Neural cell (in vitro differentiated cells): ENCODE results near the gene REV3L. TPM values are rescaled to one million over a fixed set of nuclear protein-coding genes. Genes with fewer than 3 reads are reported as not detected.
A peak's percentile ranks its signal among the peaks of the same experiment; 100 is the strongest.

ENCODE experiments used
- H2AFZ ChIP-seq: fragments of 200-600, 300-800 bp; sonication (generic), shearing (Covaris generic); 2 replicates; pipeline ENCODE4 v1.6.0; 2014; ENCODE audit warnings: low read depth, mild to moderate bottlenecking, antibody characterized with exemption, low read length, moderate library complexity
- H3F3A ChIP-seq: fragments of 200-600 bp; shearing (Covaris generic); 2 replicates; pipeline ENCODE4 v1.6.1; 2016; ENCODE audit warnings: mild to moderate bottlenecking, moderate library complexity, mixed read lengths, antibody characterized with exemption, low read length; ENCODE audit not compliant: insufficient read depth, poor library complexity, severe bottlenecking
- H3K27ac ChIP-seq: fragments of 200-600, 300-800 bp; sonication (generic), shearing (Covaris generic); 2 replicates; pipeline ENCODE4 v1.5.1; 2014; ENCODE audit warnings: mild to moderate bottlenecking, low read length, moderate library complexity
- H3K27me3 ChIP-seq: fragments of 300-800, 200-600 bp; sonication (generic), shearing (Covaris generic); 2 replicates; pipeline ENCODE4 v1.6.0; 2014; ENCODE audit warnings: mild to moderate bottlenecking, low read depth, low read length, moderate library complexity; ENCODE audit not compliant: insufficient read depth
- H3K36me3 ChIP-seq: fragments of 300-800, 200-600 bp; sonication (generic), shearing (Covaris generic); 2 replicates; pipeline ENCODE4 v1.5.1; 2014; ENCODE audit warnings: mild to moderate bottlenecking, antibody characterized with exemption, low read length, moderate library complexity; ENCODE audit not compliant: insufficient read depth
- H3K4me2 ChIP-seq: fragments of 300-800, 200-600 bp; sonication (generic), shearing (Covaris generic); 2 replicates; pipeline ENCODE4 v1.6.0; 2014; ENCODE audit warnings: mild to moderate bottlenecking, low read length
- H3K4me3 ChIP-seq: fragments of 300-800, 200-600 bp; sonication (generic), shearing (Covaris generic); 2 replicates; pipeline ENCODE4 v1.5.1; 2014; ENCODE audit warnings: mild to moderate bottlenecking, low read length, moderate library complexity
- H3K79me2 ChIP-seq: fragments of 200-600 bp; shearing (Covaris generic); replicated peaks from 2 replicates; pipeline ENCODE4 v1.6.0; 2014; ENCODE audit warnings: mild to moderate bottlenecking, low read length, moderate library complexity; ENCODE audit not compliant: insufficient read depth
- H3K9ac ChIP-seq: fragments of 300-800, 200-600 bp; sonication (generic), shearing (Covaris generic); 2 replicates; pipeline ENCODE4 v1.6.1; 2016; ENCODE audit warnings: mild to moderate bottlenecking, low read length, mixed read lengths
- H3K9me2 ChIP-seq: fragments of 200-600 bp; shearing (Covaris generic); 2 replicates; pipeline ENCODE4 v1.6.1; 2016; ENCODE audit warnings: mild to moderate bottlenecking, low read length, mixed read lengths; ENCODE audit not compliant: insufficient read depth
- H3K9me3 ChIP-seq: fragments of 200-600, 300-800 bp; sonication (generic), shearing (Covaris generic); 2 replicates; pipeline ENCODE4 v1.6.1; 2016; ENCODE audit warnings: mild to moderate bottlenecking, mixed run types, low read length, moderate library complexity, mixed read lengths
- H4K20me1 ChIP-seq: fragments of 200-600 bp; shearing (Covaris generic); 2 replicates; pipeline ENCODE4 v1.6.1; 2016; ENCODE audit warnings: mild to moderate bottlenecking, mixed run types; ENCODE audit not compliant: insufficient read depth
- CTCF ChIP-seq: fragments of 450-650 bp; IDR thresholded peaks from 2 replicates; pipeline ENCODE4 v1.5.1; 2014; ENCODE audit warnings: antibody characterized with exemption, mild to moderate bottlenecking, moderate library complexity; ENCODE audit not compliant: poor library complexity, severe bottlenecking
- EP300 ChIP-seq: fragments of 450-650 bp; conservative IDR thresholded peaks from 2 replicates; pipeline ENCODE4 v1.6.1; 2014; ENCODE audit warnings: antibody characterized with exemption, mild to moderate bottlenecking, moderate library complexity; ENCODE audit not compliant: poor library complexity, severe bottlenecking
- MXI1 ChIP-seq: fragments of 450-650 bp; conservative IDR thresholded peaks from 2 replicates; pipeline ENCODE4 v1.6.1; 2014; ENCODE audit warnings: antibody characterized with exemption, mild to moderate bottlenecking; ENCODE audit not compliant: poor library complexity, severe bottlenecking
- POLR2AphosphoS5 ChIP-seq: IDR thresholded peaks from 2 replicates; pipeline ENCODE4 v1.6.1; 2012
- REST ChIP-seq: IDR thresholded peaks from 2 replicates; pipeline ENCODE4 v1.6.1; 2012; ENCODE audit warnings: borderline replicate concordance
- SMC3 ChIP-seq: fragments of 450-650 bp; conservative IDR thresholded peaks from 2 replicates; pipeline ENCODE4 v1.6.1; 2014; ENCODE audit warnings: antibody characterized with exemption, mild to moderate bottlenecking, moderate library complexity; ENCODE audit not compliant: poor library complexity
- polyA plus RNA-seq: library from polyadenylated mRNA; depleted of rRNA; stranded (reverse); fragments of >200 nt; gene quantifications from 2 replicates; pipeline ENCODE4 v1.2.3, GENCODE V29; 2014

The REV3L gene
- polyA plus RNA-seq, 1 donor from 2014 or later, result 60.2 TPM

- H2AFZ ChIP-seq, result no peak overlapping the region
- peaks cover 15% of the 10 kb centered on the region for H3K36me3 ChIP-seq
- H3K9me2 ChIP-seq, result no peaks in the 10 kb centered on the region
- no peaks in the 10 kb centered on the region for H4K20me1 ChIP-seq
- no peaks in the 10 kb centered on the region for H3K79me2 ChIP-seq
- H3K4me3 ChIP-seq, result no peak overlapping the region
- H3K9me3 ChIP-seq, result no peaks in the 10 kb centered on the region
- no peaks in the 10 kb centered on the region for H3F3A ChIP-seq
- H3K4me2 ChIP-seq, result no peak overlapping the region
- no peaks in the 10 kb centered on the region for H3K27me3 ChIP-seq
- H3K9ac ChIP-seq, result no peak overlapping the region
- no peak overlapping the region for H3K27ac ChIP-seq
- TF ChIP-seq SMC3, result no peak
Observed at GRCh38 chr6:111358454-111358853, 124.6 kb downstream of the REV3L start.

GRCh38 chr6:111357705-111358104, 125.3 kb downstream of the REV3L start:
- Histone ChIP-seq H3K9me2 (no peaks in the 10 kb centered on the region), H3K27ac (peak overlapping the region; percentile 39), H3K4me2 (no peak overlapping the region), H3K4me3 (no peak overlapping the region), H3K36me3 (peaks cover 15% of the 10 kb centered on the region), H3F3A (no peaks in the 10 kb centered on the region), H4K20me1 (no peaks in the 10 kb centered on the region), H2AFZ (no peak overlapping the region), H3K79me2 (no peaks in the 10 kb centered on the region), H3K9me3 (no peaks in the 10 kb centered on the region), H3K9ac (no peak overlapping the region), H3K27me3 (no peaks in the 10 kb centered on the region)
- peak; percentile 53 for TF ChIP-seq EP300
- no peak for TF ChIP-seq SMC3
- no peak for TF ChIP-seq CTCF
- TF ChIP-seq REST, result no peak
- TF ChIP-seq POLR2AphosphoS5, result peak; percentile 17

GRCh38 chr6:111356551-111356950, 126.5 kb downstream of the REV3L start:
- no peaks in the 10 kb centered on the region for H3K9me3 ChIP-seq
- no peaks in the 10 kb centered on the region for H3K79me2 ChIP-seq
- H3K9ac ChIP-seq, result no peak overlapping the region
- H3F3A ChIP-seq, result no peaks in the 10 kb centered on the region
- H4K20me1 ChIP-seq, result no peaks in the 10 kb centered on the region
- no peak overlapping the region for H2AFZ ChIP-seq
- H3K27me3 ChIP-seq, result no peaks in the 10 kb centered on the region
- TF ChIP-seq MXI1 (no peak), POLR2AphosphoS5 (no peak)
- no peak overlapping the region for H3K27ac ChIP-seq
- no peak overlapping the region for H3K4me2 ChIP-seq
- H3K9me2 ChIP-seq, result no peaks in the 10 kb centered on the region
- no peak overlapping the region for H3K4me3 ChIP-seq
- H3K36me3 ChIP-seq, result peaks cover 15% of the 10 kb centered on the region
